GM23338 (cell line): ENCODE measurements around the gene ZSCAN2. TPM values are rescaled to one million over a fixed set of nuclear protein-coding genes. Genes with fewer than 3 reads are reported as not detected.

Experiments
- ATAC-seq: fragments of 200-7000 bp; cut with Tn5 transposase; 3 replicates; pipeline ENCODE4 v1.9.1; 2020
- DNase-seq: peaks from one replicate; pipeline ENCODE4 v3.0.0-alpha.2; 2015; ENCODE audit warnings: low spot score
- H2AFZ ChIP-seq: fragments of 200-600 bp; sonication (generic); 2 replicates; pipeline ENCODE4 v1.8.0; 2016; ENCODE audit warnings: antibody characterized with exemption, mild to moderate bottlenecking, moderate library complexity
- H3F3A ChIP-seq: fragments of 200-600 bp; sonication (generic); replicated peaks from 2 replicates; pipeline ENCODE4 v1.8.0; 2017; ENCODE audit warnings: antibody characterized with exemption, mixed run types, low read depth
- H3K27ac ChIP-seq: fragments of 200-600 bp; sonication (generic); 2 replicates; pipeline ENCODE4 v1.6.1; 2016; ENCODE audit warnings: low read depth
- H3K27me3 ChIP-seq: fragments of 200-600 bp; sonication (generic); 2 replicates; pipeline ENCODE4 v1.8.0; 2016; ENCODE audit warnings: mild to moderate bottlenecking, mixed run types, moderate library complexity; ENCODE audit not compliant: insufficient read depth
- H3K36me3 ChIP-seq: fragments of 200-600 bp; sonication (generic); 2 replicates; pipeline ENCODE4 v1.8.0; 2016; ENCODE audit warnings: mild to moderate bottlenecking; ENCODE audit not compliant: insufficient read depth
- H3K4me1 ChIP-seq: fragments of 200-600 bp; sonication (generic); 2 replicates; pipeline ENCODE4 v1.8.0; 2016; ENCODE audit warnings: mild to moderate bottlenecking, moderate library complexity; ENCODE audit not compliant: insufficient read depth
- H3K4me2 ChIP-seq: fragments of 200-600 bp; sonication (generic); 2 replicates; pipeline ENCODE4 v1.7.1; 2017; ENCODE audit warnings: mixed run types
- H3K4me3 ChIP-seq: fragments of 200-600 bp; sonication (generic); 2 replicates; pipeline ENCODE4 v1.6.1; 2016; ENCODE audit warnings: mixed run types
- H3K79me2 ChIP-seq: fragments of 200-600 bp; sonication (generic); replicated peaks from 2 replicates; pipeline ENCODE4 v1.8.0; 2017; ENCODE audit warnings: mild to moderate bottlenecking; ENCODE audit not compliant: insufficient read depth
- H3K9me2 ChIP-seq: fragments of 200-600 bp; sonication (generic); 2 replicates; pipeline ENCODE4 v1.8.0; 2017; ENCODE audit not compliant: insufficient read depth
- H4K20me1 ChIP-seq: fragments of 200-600 bp; sonication (generic); replicated peaks from 2 replicates; pipeline ENCODE4 v1.8.0; 2017; ENCODE audit warnings: mild to moderate bottlenecking; ENCODE audit not compliant: insufficient read depth
- H3K27ac Mint-ChIP-seq: 2 replicates; pipeline ENCODE4 v1.8.0; 2020; ENCODE audit warnings: inconsistent platforms, mild to moderate bottlenecking, moderate library complexity, mixed read lengths
- H3K27me3 Mint-ChIP-seq: 3 replicates; pipeline ENCODE4 v1.8.0; 2022; ENCODE audit warnings: low read depth, mild to moderate bottlenecking, moderate library complexity, mixed read lengths, inconsistent platforms; ENCODE audit not compliant: insufficient read depth, poor library complexity
- H3K36me3 Mint-ChIP-seq: 3 replicates; pipeline ENCODE4 v1.8.0; 2021; ENCODE audit warnings: low read depth, mild to moderate bottlenecking, inconsistent platforms, moderate library complexity, mixed read lengths
- H3K4me1 Mint-ChIP-seq: 3 replicates; pipeline ENCODE4 v1.8.0; 2020; ENCODE audit warnings: mild to moderate bottlenecking, inconsistent platforms, mixed read lengths
- H3K4me3 Mint-ChIP-seq: 3 replicates; pipeline ENCODE4 v1.8.0; 2021; ENCODE audit warnings: moderate library complexity, mild to moderate bottlenecking, inconsistent platforms, mixed read lengths
- H3K9me3 Mint-ChIP-seq: 3 replicates; pipeline ENCODE4 v1.8.0; 2020; ENCODE audit warnings: moderate library complexity, mild to moderate bottlenecking, inconsistent platforms, mixed read lengths
- CREB1 ChIP-seq: fragments of 250-450 bp; sonication (Bioruptor Pico); IDR thresholded peaks from 2 replicates; pipeline ENCODE4 v1.5.0; 2020; ENCODE audit warnings: low read depth, mild to moderate bottlenecking, moderate library complexity
- CTCF ChIP-seq, 2 experiments: fragments of 200-600 bp in 1 of 2; sonication (generic) in 1 of 2; conservative IDR thresholded peaks; 2 replicates each; pipeline versions ENCODE4 v1.5.1 to v1.6.1; 2016 to 2017; ENCODE audit warnings: antibody characterized with exemption in 2 of 2, low read depth in 2 of 2, mild to moderate bottlenecking in 2 of 2, moderate library complexity in 1 of 2
- ETS1 ChIP-seq: IDR thresholded peaks from 2 replicates; pipeline ENCODE4 v1.6.1; 2016; ENCODE audit warnings: antibody characterized with exemption
- EZH2 ChIP-seq: fragments of 200-600 bp; sonication (generic); IDR thresholded peaks from one replicate; pipeline ENCODE4 v1.8.0; 2017; ENCODE audit warnings: antibody characterized with exemption, mild to moderate bottlenecking, low read depth; ENCODE audit not compliant: unreplicated experiment
- EZH2phosphoT487 ChIP-seq: fragments of 200-600 bp; sonication (generic); IDR thresholded peaks from one replicate; pipeline ENCODE4 v1.8.1; 2018; ENCODE audit warnings: antibody characterized with exemption; ENCODE audit not compliant: unreplicated experiment
- JUNB ChIP-seq: IDR thresholded peaks from one replicate; pipeline ENCODE4 v1.6.1; 2016; ENCODE audit warnings: antibody characterized with exemption; ENCODE audit not compliant: unreplicated experiment
- NANOG ChIP-seq: IDR thresholded peaks from 2 replicates; pipeline ENCODE4 v1.6.1; 2016; ENCODE audit warnings: antibody characterized with exemption, borderline replicate concordance
- POLR2AphosphoS5 ChIP-seq: IDR thresholded peaks from 2 replicates; pipeline ENCODE4 v1.6.1; 2016; ENCODE audit warnings: antibody characterized with exemption, low read depth
- REST ChIP-seq: IDR thresholded peaks from one replicate; pipeline ENCODE4 v1.6.1; 2018; ENCODE audit warnings: antibody characterized with exemption; ENCODE audit not compliant: unreplicated experiment
- STAT1 ChIP-seq: IDR thresholded peaks from one replicate; pipeline ENCODE4 v1.6.1; 2016; ENCODE audit warnings: antibody characterized with exemption; ENCODE audit not compliant: unreplicated experiment
- ZNF114 ChIP-seq: fragments of 250-450 bp; sonication (Bioruptor Pico); IDR thresholded peaks from 2 replicates; pipeline ENCODE4 v1.5.0; 2020; ENCODE audit warnings: mild to moderate bottlenecking, moderate library complexity
- ZNF462 ChIP-seq: fragments of 250-450 bp; sonication (Bioruptor Pico); IDR thresholded peaks from 2 replicates; pipeline ENCODE4 v1.5.0; 2020; ENCODE audit warnings: mild to moderate bottlenecking, moderate library complexity
- polyA plus RNA-seq: library from polyadenylated mRNA; unstranded; fragments of >200 nt; fragmentation: Nextera tagmentation; extraction: Ambion mirVana; gene quantifications from 2 replicates; pipeline ENCODE4 v1.2.1, GENCODE V29; 2016
- total RNA-seq: library from RNA; depleted of rRNA; stranded (reverse); fragments of >200 nt; shearing (Covaris generic); gene quantifications from 2 replicates; pipeline ENCODE4 v1.2.3, GENCODE V29; 2014

Gene ZSCAN2
- total and polyA plus RNA-seq, 2 experiments from 2014 or later = 45.8 to 63.9 TPM

- ATAC-seq (no peak), DNase-seq (no peak)
- Histone ChIP-seq H3K4me2 (peak overlapping the region; percentile 96), H3K4me1 (peaks cover 33% of the 10 kb centered on the region), H3K9me2 (no peaks in the 10 kb centered on the region), H3K36me3 (0 out of 2 replicates have a peak, but pooled peaks cover 8% of the 10 kb centered on the region), H3K27ac (no peak overlapping the region), H3F3A (peaks cover 19% of the 10 kb centered on the region), H3K4me3 (peak overlapping the region; percentile 82), H3K27me3 (peaks cover 12% of the 10 kb centered on the region), H4K20me1 (peaks cover 3% of the 10 kb centered on the region; the same call in 1 of the 2 replicates), H3K79me2 (peaks cover 20% of the 10 kb centered on the region), H2AFZ (no peak overlapping the region)
- Mint-ChIP-seq H3K27me3 (peaks cover 21% of the 10 kb centered on the region), H3K36me3 (peaks cover 14% of the 10 kb centered on the region), H3K4me1 (peaks cover 39% of the 10 kb centered on the region), H3K4me3 (peak overlapping the region; percentile 73), H3K27ac (no peak overlapping the region), H3K9me3 (no peaks in the 10 kb centered on the region)
- no peak for TF ChIP-seq CREB1 (CRISPR knock-in tag)
- no peak for TF ChIP-seq EZH2phosphoT487
- TF ChIP-seq ETS1 = no peak
- no peak for TF ChIP-seq POLR2AphosphoS5
- TF ChIP-seq ZNF114 (CRISPR knock-in tag) = no peak
- TF ChIP-seq NANOG = no peak
- TF ChIP-seq CTCF (conservative IDR thresholded peaks at IDR 0.05; ENCODE audit: low read depth in 2 of 2) = no peak
- no peak for TF ChIP-seq STAT1
- TF ChIP-seq ZNF462 = no peak
- no peak for TF ChIP-seq REST
- no peak for TF ChIP-seq JUNB
- no peak for TF ChIP-seq EZH2
Observed at GRCh38 chr15:84656972-84657371, 56.2 kb downstream of the ZSCAN2 start.
